Ishikawa (cell line): ENCODE data around the gene GUCY1B1.

Experiments
- CEBPB ChIP-seq: IDR thresholded peaks from 2 replicates; pipeline ENCODE4 v1.6.1; 2012
- EP300 ChIP-seq: IDR thresholded peaks from 2 replicates; pipeline ENCODE4 v1.6.1; 2012; ENCODE audit warnings: borderline replicate concordance

DNA sequence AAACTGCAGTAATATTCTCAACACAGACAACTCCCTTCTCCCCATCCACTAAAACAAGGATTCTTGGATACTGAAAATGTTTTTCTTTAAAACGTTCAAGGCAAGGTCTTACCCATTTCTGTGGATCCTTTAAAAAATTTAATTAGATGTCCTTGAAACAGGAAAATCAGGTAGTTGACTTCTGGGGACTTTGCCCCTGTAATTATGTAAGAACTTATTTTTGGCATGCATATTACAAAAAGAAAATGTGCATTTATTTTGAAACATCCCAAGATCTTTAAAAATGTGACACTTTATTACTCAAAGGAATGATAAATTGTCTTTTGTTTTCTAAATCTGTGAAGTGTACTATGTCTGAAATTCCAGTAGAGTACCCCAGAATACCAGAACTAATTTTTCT is 25.8 kb downstream of the GUCY1B1 start:
- TF ChIP-seq EP300: no peak
- no peak for TF ChIP-seq CEBPB
